KMS-11 (cell line): ENCODE results near the gene UQCRC2.
A peak's percentile ranks its signal among the peaks of the same experiment; 100 is the strongest.

ENCODE experiments used
- H2AFZ ChIP-seq: fragments of 200-600 bp; sonication (generic); 2 replicates; pipeline ENCODE4 v1.6.1; 2016; ENCODE audit warnings: antibody characterized with exemption, mixed run types, low read depth
- H3K27ac ChIP-seq: fragments of 200-600 bp; sonication (generic); 2 replicates; pipeline ENCODE4 v1.6.1; 2016; ENCODE audit warnings: mild to moderate bottlenecking, mixed run types
- H3K27me3 ChIP-seq: fragments of 200-600 bp; sonication (generic); 2 replicates; pipeline ENCODE4 v1.6.1; 2017; ENCODE audit warnings: mild to moderate bottlenecking, low read depth, mixed run types, moderate library complexity; ENCODE audit not compliant: insufficient read depth
- H3K36me3 ChIP-seq: fragments of 200-600 bp; sonication (generic); 2 replicates; pipeline ENCODE4 v1.6.1; 2017; ENCODE audit warnings: mild to moderate bottlenecking, mixed run types; ENCODE audit not compliant: insufficient read depth
- H3K4me1 ChIP-seq: fragments of 200-600 bp; sonication (generic); 2 replicates; pipeline ENCODE4 v1.6.1; 2016; ENCODE audit warnings: mild to moderate bottlenecking, low read depth, mixed run types; ENCODE audit not compliant: poor library complexity, severe bottlenecking
- H3K4me2 ChIP-seq: fragments of 200-600 bp; sonication (generic); 2 replicates; pipeline ENCODE4 v1.7.0; 2016; ENCODE audit warnings: mild to moderate bottlenecking, mixed run types
- H3K4me3 ChIP-seq: fragments of 200-600 bp; sonication (generic); IDR thresholded peaks from 2 replicates; pipeline ENCODE4 v1.6.1; 2017; ENCODE audit warnings: low read depth, low read length, mixed read lengths; ENCODE audit not compliant: insufficient read depth
- H3K79me2 ChIP-seq: fragments of 200-600 bp; sonication (generic); 2 replicates; pipeline ENCODE4 v1.6.1; 2016; ENCODE audit warnings: low read depth, mixed run types; ENCODE audit not compliant: insufficient read depth
- H3K9ac ChIP-seq: fragments of 200-600 bp; sonication (generic); 2 replicates; pipeline ENCODE4 v1.6.1; 2016; ENCODE audit warnings: mild to moderate bottlenecking, mixed run types
- H4K20me1 ChIP-seq: fragments of 200-600 bp; sonication (generic); 2 replicates; pipeline ENCODE4 v1.6.1; 2016; ENCODE audit warnings: mild to moderate bottlenecking, mixed run types; ENCODE audit not compliant: insufficient read depth
- TF ChIP-seq, protein P1 (sequence below): fragments of 200-600 bp; sonication (generic); conservative IDR thresholded peaks from 2 replicates; pipeline ENCODE4 v1.6.1; 2017; ENCODE audit warnings: low read depth, mild to moderate bottlenecking, antibody characterized with exemption, low read length, moderate library complexity, mixed read lengths

The UQCRC2 gene

GRCh38 chr16:22007159-22007508, 54.0 kb downstream of the UQCRC2 start:
- Histone ChIP-seq H3K27ac (no peak overlapping the region), H3K4me2 (peak overlapping the region; percentile 70), H3K4me1 (peaks cover 15% of the 10 kb centered on the region), H2AFZ (peak overlapping the region; percentile 100), H3K79me2 (peaks cover 27% of the 10 kb centered on the region; the same call in 1 of the 2 replicates), H3K4me3 (peak overlapping the region; percentile 52), H4K20me1 (no peaks in the 10 kb centered on the region), H3K27me3 (no peaks in the 10 kb centered on the region), H3K9ac (peak overlapping the region; percentile 80), H3K36me3 (no peaks in the 10 kb centered on the region)
- TF ChIP-seq, protein P1, sequence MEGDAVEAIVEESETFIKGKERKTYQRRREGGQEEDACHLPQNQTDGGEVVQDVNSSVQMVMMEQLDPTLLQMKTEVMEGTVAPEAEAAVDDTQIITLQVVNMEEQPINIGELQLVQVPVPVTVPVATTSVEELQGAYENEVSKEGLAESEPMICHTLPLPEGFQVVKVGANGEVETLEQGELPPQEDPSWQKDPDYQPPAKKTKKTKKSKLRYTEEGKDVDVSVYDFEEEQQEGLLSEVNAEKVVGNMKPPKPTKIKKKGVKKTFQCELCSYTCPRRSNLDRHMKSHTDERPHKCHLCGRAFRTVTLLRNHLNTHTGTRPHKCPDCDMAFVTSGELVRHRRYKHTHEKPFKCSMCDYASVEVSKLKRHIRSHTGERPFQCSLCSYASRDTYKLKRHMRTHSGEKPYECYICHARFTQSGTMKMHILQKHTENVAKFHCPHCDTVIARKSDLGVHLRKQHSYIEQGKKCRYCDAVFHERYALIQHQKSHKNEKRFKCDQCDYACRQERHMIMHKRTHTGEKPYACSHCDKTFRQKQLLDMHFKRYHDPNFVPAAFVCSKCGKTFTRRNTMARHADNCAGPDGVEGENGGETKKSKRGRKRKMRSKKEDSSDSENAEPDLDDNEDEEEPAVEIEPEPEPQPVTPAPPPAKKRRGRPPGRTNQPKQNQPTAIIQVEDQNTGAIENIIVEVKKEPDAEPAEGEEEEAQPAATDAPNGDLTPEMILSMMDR = no peak

DNA sequence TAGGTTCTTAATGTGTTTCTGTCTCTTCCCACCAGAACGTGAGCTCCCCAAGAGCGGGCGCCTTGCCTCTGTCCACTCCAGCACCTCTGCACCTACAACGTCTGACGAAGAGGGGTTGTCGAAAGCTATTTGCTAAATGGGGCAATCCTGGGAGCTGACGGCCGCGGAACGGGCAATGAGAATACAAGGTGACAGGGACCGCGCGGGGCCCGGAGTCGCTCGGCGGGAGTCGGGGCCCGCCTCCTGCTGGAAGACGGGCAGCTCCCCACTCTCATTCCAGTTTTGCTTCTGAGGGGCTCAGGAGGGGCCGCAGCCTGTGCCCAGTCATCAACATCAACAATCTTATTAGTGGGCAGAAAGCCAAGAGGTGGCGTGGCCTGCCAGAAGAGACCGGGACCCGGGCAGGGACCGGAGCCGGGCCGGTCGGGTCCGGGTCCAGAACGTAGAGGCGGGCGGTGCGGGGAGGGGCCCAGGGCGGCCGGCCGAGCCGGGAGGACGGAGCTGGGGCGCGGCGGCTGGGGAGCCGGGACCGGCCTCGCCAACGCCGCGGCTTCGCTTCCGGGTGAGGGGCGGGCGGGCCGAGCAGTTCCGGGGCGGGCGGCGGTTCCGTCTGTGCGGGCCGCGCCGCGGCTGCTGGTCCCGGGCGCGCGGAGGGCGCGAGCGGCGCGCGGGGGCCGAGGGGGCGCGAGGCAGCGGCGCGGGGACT, 54.5 kb downstream of the UQCRC2 start, which contains the start of gene MOSMO:
Gene MOSMO (plus strand): TSS at position 603 of the 706 bp plus-strand sequence. CDS start 191 bp downstream, outside the sequence.
- Histone ChIP-seq H4K20me1 (no peaks in the 10 kb centered on the region), H3K4me2 (peak within 1 kb of the TSS; percentile 70), H3K9ac (peak within 1 kb of the TSS; percentile 80), H3K4me1 (peaks cover 15% of the 10 kb centered on the region), H3K79me2 (peaks cover 27% of the 10 kb centered on the region; the same call in 1 of the 2 replicates), H3K27me3 (no peaks in the 10 kb centered on the region), H2AFZ (peak within 1 kb of the TSS; percentile 100), H3K27ac (peak within 1 kb of the TSS; percentile 37), H3K36me3 (no peaks in the 10 kb centered on the region), H3K4me3 (peak within 1 kb of the TSS; percentile 52)
- TF ChIP-seq, protein P1 = no peak

- H3K9ac ChIP-seq = peak overlapping the region; percentile 57; the same call in 1 of the 2 replicates
- TF ChIP-seq, protein P1 = no peak
- no peaks in the 10 kb centered on the region for H3K27me3 ChIP-seq
- H3K27ac ChIP-seq = no peak overlapping the region
- no peaks in the 10 kb centered on the region for H4K20me1 ChIP-seq
- peak overlapping the region; percentile 70 for H2AFZ ChIP-seq
- H3K36me3 ChIP-seq = no peaks in the 10 kb centered on the region
- peak overlapping the region; percentile 39 for H3K4me3 ChIP-seq
- H3K4me1 ChIP-seq = peaks cover 15% of the 10 kb centered on the region
- peak overlapping the region; percentile 62 for H3K4me2 ChIP-seq
- H3K79me2 ChIP-seq = peaks cover 27% of the 10 kb centered on the region; the same call in 1 of the 2 replicates
These were observed 55.3 kb downstream of the UQCRC2 start for GRCh38 chr16:22008215-22009059.

DNA sequence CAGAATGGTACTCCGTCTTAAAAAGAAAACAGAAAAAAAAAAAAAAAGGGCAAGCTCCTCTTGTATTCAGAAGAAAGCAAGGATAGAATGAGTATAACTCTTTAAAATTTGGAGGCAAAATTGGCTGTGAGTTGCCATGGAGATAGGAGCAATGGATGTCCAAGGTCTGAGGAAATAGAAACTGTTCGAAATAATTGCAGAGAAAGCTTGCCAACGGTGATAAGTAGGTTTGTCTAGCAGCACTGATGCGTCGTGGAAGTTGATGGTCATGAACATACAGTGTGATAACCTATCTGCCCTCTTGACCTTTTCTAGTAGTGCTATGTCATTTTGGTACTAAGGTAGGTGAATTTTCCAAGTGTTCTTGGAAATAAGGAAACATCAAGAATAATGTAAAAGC, 57.7 kb downstream of the UQCRC2 start:
- H3K4me1 ChIP-seq = peaks cover 26% of the 10 kb centered on the region
- no peaks in the 10 kb centered on the region for H4K20me1 ChIP-seq
- H3K4me3 ChIP-seq = no peak overlapping the region
- H2AFZ ChIP-seq = no peak overlapping the region
- H3K9ac ChIP-seq = no peak overlapping the region
- peaks cover 27% of the 10 kb centered on the region; the same call in 1 of the 2 replicates for H3K79me2 ChIP-seq
- no peaks in the 10 kb centered on the region for H3K27me3 ChIP-seq
- no peak overlapping the region for H3K4me2 ChIP-seq
- TF ChIP-seq, protein P1 = no peak
- no peak overlapping the region for H3K27ac ChIP-seq
- no peaks in the 10 kb centered on the region for H3K36me3 ChIP-seq
